HG03159 (cell line): ENCODE data around the gene ATF2.
"Not testable (repeated sequence)": the region's sequence is repeated elsewhere in the genome, so short reads cannot be mapped to it uniquely, and the experiment has no call there.

Source experiments
- ATAC-seq: cut with Tn5 transposase; IDR thresholded peaks from one replicate; pipeline ENCODE4 v1.9.1; 2021; ENCODE audit warnings: mild to moderate bottlenecking, moderate library complexity; ENCODE audit not compliant: unreplicated experiment

ATF2 gene

GRCh38 chr2:175101514-175101913 is 66.5 kb downstream of the ATF2 start:
- no peak for ATAC-seq

- ATAC-seq: no peak
Measured at GRCh38 chr2:175097297-175097696, 70.7 kb downstream of the ATF2 start.

DNA sequence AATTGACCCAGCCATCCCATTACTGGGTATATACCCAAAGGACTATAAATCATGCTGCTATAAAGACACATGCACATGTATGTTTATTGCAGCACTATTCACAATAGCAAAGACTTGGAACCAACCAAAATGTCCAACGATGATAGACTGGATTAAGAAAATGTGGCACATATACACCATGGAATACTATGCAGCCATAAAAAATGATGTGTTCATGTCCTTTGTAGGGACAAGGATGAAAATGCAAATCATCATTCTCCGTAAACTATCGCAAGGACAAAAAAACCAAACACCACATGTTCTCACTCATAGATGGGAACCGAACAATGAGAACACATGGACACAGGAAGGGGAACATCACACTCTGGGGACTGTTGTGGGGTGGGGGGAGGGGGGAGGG is 83.9 kb downstream of the ATF2 start:
- ATAC-seq: not testable (repeated sequence)

DNA sequence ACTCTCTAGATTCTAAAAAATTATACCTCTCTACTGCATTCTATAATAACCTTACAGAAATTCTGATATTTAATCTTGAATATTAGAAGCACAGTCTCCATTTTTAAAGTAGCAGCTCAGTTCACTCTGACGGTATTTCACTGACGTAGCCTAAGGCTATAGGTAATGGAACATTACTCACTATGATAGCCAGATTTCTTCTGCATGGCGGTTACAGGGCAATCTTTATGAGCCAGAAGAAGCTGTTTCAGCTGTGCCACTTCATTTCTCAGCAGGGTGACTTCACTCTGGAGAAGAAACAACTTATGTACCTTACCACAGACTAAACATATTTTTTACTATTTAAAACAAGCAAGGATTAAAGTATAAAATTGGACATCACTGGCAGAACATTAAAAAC is 87.5 kb downstream of the ATF2 start:
- no peak for ATAC-seq

GRCh38 chr2:175076272-175076671 is 91.7 kb downstream of the ATF2 start:
- ATAC-seq: no peak

- ATAC-seq: no peak
Measured at GRCh38 chr2:175074478-175074877, 93.5 kb downstream of the ATF2 start.

DNA sequence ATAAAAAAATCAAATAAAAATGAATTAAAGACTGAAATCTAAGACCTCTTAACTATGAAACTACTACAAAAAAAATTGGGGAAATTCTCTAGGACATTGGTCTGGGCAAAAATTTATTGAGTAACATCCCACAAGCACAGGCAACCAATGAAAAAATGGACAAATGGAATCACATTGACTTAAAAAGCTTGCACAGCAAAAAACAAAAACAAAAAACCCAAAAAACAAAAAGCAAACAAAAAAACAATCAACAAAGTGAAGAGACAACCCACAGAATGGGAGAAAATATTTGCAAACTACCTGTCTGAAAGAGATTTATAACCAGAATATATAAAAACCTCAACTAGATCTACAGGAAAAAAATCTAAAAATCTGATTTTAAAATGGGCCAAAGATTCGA is 99.5 kb downstream of the ATF2 start:
- ATAC-seq: no peak

DNA sequence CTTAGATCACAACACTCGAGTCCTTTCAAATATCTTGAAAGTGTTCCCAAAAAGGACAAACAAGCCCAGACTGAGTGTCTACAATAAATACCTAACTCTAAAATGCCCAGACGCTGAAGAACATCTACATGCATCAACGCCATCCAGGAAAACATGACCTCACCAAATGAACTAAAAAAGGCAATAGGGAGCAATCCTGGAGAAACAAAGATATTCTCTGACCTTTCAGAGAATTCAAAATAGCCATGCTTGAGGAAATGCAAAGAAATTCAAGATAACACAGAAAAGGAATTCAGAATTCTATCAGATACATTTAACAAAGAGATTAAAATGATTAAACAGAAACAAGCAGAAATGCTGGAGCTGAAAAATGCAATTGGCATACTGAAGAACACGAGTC is 101.6 kb downstream of the ATF2 start:
- no peak for ATAC-seq

DNA sequence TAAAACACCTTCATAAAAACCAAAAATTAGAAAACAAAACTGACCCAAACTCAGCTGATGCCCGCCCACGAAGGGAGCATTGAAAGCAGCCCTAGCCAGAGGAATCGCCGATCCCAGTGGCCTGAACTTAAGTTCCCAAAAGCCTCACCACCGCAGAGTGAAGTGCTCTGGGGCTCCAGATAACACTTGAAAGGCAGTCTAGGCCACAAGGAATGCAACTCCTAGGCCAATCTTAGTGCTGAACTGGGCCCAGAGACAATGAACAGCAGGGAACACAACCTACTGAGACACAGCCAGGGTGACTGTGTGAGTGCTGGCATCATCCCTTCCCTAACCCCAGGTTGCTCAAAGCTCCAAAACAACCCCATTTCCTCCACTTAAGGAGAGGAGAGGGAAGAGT is 103.2 kb downstream of the ATF2 start:
- ATAC-seq: no peak

GRCh38 chr2:175063741-175064140 is 104.3 kb downstream of the ATF2 start:
- no peak for ATAC-seq

GRCh38 chr2:175062787-175063585 is 105.0 kb downstream of the ATF2 start:
- no peak for ATAC-seq

DNA sequence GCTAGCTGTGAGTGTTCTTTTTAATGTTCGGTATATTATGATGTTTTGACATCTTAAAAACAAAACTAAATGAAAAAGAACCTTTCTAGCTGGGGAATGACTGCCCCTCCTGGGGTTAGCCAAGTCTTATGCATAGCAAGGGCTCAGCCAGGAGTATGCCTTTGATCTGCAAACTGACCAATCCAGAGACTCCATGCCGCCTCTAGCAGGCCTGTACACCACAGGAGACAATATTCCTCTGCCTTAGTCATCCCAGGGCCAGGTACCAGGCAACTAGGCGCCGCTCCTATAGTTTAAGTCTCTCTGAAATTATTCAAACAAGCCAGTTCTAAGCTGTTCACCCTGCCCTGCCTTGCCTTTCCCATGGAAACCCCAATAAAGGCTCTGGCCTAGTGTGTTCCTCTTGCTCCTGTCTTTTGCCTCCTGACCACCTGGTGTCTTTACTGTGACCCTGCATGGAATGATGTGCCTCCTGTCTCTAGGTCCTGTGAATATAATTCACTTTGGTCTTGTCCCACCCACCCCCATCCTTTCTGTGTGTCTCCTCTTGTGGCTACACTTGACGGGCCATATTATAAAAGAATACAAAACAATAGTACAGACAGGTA is 110.8 kb downstream of the ATF2 start:
- ATAC-seq: no peak

- ATAC-seq: no peak
Measured at GRCh38 chr2:175055993-175056392, 112.0 kb downstream of the ATF2 start.

DNA sequence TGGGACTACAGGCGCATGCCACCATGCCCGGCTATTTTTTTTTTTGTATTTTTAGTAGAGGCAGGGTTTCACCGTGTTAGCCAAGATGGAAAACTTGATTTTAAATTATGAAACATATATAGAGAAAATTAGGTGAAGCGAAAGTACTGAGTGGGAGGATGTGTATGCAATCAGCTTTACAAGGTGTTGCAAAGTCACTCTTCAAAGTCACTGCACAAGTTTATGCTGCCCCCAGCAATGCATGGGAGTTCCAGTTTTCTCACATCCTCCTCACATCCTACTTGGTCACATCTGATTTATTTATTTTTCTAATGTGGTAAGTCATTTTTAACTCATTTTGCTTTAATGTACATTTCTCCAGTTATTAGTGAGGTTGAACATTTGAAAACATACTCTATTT is 113.7 kb downstream of the ATF2 start:
- ATAC-seq: no peak

DNA sequence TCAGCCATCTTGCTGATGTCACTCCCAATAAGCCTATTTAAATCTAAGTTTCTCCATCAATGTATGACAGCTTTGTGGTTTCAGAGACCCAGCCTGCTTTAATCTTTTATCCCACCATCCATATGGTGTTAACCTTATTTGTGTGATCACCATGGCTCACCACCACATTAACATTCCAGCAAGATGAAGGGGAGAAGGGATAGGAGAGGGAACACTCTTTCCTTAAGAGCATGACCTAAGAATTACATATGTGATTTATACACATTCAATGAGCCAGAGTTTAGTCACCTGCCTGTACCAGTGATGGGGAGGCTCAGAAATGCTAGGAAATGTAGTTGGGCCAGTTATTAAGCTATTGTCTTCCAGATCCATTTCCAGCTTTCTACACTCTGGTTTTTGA is 118.3 kb downstream of the ATF2 start:
- no peak for ATAC-seq

DNA sequence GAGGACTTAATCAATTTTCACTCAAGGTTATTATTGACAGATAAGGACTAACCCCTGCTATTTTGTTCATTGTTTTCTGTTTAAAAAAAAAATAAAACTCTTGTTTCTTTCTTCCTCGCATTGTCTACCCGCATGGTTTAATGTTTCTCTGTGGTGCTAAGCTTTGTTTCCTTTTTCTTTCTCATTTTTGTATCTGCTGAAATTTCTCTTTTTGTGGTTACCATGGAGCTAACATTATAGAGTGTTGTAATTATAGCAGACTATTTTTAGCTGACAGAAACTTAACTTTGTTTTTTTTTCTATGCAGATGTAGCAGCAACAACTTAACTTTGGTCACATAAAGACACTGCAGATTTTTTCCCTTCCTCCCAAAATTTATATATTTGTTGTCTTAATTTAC is 119.7 kb downstream of the ATF2 start:
- peak; percentile 82 for ATAC-seq

DNA sequence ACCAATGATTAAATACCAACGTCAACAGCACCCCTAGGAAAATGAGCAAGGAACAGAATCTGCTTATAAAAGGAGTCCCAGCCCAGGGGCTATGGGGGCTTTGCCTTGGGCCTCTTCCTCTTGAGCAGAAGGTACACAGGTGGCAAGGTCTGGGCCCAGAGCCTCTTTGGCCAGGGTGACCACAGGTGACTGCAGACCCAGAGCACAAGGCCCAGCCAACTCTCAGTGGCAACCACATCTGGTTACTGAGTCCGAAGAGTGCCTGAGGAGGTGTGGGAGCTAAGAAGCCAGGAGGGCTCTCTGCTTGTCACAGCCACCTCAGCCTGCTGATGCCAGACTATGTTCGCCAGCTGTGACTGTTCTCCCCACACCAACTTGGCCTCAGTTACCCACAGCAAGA is 128.5 kb downstream of the ATF2 start:
- no peak for ATAC-seq

- no peak for ATAC-seq
Measured at GRCh38 chr2:175039031-175039430, 129.0 kb downstream of the ATF2 start.

- no peak for ATAC-seq
Measured at GRCh38 chr2:175037941-175038340, 130.1 kb downstream of the ATF2 start.

DNA sequence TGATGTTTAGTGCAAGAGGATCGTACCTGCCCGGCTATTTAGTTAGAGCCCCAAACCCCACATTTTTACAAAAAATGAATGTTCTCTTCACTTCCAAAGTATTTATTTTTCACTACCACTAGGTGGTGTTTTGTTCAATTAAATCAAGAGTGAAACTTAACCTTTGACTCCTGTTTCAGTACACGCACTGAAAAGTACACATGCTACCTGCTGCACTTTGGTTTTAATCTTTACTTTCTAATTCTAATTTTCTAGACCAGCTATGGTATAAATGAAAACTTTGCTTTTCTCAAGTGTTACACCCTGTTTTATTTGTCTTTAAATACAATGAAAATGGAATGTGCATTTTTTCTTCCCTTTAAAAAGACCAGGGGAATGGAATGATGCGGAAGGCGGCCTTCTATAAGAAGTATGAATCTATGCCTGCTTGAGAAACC is 131.4 kb downstream of the ATF2 start:
- peak; percentile 77 for ATAC-seq

- no peak for ATAC-seq
Measured at GRCh38 chr2:175035806-175036205, 132.2 kb downstream of the ATF2 start.

DNA sequence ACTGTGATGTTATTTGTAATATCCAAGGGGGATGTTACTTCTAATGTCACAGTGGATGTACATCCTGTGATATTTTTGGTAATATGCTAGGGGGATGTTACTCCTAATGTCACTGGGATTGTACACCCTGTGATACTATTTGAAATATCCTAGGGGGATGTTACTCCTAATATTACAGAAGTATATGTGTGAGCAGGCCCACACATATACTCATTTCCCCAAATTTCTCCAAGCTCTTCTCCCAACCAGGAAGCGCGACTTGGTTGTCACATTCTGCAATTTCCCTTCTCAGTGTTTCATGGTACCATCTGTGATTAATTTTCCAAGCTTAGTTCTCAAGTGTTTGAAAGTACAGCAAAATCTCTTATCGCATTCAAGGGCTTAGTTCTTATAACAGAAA is 133.3 kb downstream of the ATF2 start:
- no peak for ATAC-seq
